Activated gamma-delta T cell treated with anti-CD3 and anti-CD28 coated beads, Interleukin-2, amount 50 U/mL, for 16 hours (primary cell): ENCODE results near the gene KLC4.
A peak's percentile ranks its signal among the peaks of the same experiment; 100 is the strongest.

Source experiments
- DNase-seq: peaks from one replicate; pipeline ENCODE4 v3.0.0-alpha.2; 2020; ENCODE audit warnings: low read depth

KLC4 gene

DNA sequence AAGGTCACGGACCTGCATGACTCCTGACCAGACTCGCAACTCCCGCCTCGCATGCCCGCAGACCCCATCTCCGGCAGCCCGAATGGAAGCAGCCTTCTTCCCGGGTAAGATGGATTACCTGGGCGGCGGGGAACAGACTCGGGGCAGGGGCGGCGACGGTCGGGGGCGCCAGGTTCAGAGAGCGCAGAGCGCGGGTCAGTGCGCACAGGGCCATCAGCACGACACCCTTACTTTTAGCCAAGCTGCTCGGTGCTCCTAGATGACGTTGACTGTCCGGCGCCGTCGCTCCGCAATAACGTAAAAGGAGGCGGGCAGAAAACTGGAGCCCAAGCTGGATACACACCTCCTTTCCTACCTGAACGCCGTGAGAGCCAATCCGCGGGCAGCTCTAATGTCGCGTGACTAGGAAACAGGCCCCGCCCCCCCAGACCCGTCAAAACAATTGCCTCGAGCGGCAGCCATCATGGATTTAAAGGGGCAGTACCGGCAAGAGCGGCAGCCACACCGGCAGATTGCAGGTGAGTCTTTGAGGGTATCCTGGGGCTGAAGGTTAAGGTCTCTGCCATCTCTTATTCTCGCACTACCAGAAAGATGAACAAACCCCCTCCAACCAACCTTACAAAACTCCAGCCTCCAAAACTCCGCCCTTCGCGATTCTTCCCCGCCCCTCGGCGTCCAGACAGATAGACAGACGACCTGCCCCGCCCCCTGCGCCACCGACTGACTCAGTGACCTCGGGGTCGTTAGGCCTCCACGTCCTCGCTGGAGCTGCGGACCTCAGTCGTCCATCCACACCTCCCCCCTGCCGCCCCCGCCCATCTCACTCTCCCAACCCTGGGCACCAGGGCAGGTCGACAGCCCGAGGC is at the start of gene KLC4, which contains the start of gene MRPL2:
Gene KLC4, plus strand, starts transcription at position 464 of the 866 bp plus-strand sequence. CDS start 1,705 bp downstream, outside the sequence.
Gene MRPL2, minus strand, starts transcription at position 267 of the 866 bp plus-strand sequence. Its CDS starts 53 bp downstream, at position 214.
- DNase-seq: peak; percentile 95

DNA sequence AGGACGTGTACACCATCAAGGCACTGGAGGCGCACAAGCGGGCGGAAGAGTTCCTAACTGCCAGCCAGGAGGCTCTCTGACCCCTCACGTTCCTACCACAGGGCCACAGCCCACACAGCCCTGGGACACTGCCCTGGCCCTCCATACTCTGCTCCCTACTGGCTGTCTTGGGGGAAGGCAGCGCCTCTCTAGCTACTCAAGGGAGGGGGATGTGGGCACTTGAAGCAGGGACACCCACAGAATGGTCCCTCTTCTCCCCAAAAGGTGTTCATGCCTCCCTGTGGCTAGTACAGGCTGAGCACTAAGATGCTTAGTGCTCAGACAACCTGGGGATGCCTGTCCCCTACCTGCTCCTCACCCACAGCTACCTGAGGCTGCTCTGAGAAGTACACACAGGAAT is 48.2 kb upstream of the KLC4 start:
- DNase-seq: no peak

DNA sequence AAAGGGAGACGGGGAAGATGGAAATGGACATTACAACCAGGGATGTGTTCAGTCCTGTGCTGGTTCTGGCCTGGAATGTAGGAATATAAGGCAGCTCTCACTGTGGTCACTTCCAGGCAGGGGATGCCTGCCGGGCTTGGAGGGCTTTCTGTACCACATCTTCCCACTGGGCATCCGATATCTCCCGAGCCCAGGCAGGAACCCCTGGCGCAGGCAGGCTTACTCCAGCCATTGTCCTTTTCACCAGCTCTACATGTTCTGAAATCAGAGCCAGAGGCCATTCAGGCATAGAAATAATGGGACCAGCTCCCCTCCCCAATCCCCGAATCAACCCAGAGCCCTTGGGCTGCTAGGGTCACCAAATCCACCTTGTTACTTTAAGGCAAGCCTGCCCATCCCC is 47.1 kb upstream of the KLC4 start:
- DNase-seq: no peak

DNA sequence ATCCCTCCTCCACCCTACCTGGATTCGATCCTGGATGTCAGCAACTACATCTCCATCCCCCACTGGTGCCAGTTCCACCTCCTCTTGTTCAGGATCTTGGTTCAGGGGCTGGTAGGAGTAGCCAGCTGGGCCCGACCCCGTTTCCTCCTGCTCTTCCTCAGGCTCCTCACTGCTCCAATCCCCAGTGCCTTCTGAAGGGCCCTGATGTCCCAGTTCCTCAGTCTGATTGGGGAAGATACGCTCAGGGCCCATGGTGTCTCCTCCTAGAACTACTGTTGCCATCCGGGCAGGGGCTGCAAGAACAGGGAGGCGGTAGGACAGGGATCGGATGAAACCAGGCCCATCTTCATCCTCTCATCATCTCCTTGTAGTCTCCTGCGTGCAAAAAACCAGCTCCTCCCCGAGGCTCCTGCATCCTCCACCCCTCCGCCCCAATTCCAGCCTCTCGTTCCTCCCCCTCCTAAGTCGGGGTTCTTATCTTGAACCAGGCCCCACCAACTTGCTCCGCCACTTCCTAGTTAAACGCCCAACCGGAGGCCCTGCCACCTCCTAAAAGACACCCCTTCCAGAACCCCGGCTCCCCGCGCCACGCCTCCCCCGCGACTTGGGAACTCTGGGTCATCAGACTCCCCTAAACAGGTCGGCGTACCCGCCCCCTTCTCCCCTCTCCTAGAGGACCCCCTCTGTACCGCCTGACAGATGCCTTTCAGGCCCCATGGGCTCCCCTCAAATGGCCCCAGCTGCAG is 46.2 kb upstream of the KLC4 start:
- DNase-seq: no peak

DNA sequence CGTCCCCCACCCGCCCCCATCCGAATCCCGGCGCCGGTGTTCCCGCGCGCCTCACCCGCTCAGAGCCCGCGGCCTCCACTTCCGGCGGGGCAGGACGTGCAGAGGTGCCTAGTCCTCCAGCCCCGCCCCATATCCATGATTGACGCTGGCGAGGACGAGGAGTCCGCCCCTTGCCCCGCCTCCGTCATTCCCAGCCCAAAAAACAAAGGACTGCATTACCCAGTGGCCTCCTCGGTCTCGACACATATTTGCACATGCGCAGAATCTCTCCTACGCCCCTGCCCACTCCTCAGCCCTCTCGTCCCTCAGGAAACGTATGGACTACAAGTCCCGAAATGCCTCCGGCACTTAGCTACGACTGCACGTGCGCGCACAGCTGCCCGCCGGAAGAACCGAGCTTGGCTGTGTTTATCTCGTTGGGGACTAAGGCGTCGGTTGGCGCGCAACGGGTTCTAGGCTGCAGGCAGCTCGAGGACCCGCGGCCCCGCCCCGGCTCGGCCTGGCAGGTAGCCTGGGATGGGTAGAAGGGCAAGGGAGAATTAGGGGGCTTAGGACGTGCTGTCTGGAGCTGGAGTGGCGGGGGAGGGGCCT is 45.5 kb upstream of the KLC4 start, which contains the start of the genes KLHDC3 and MEA1:
Gene KLHDC3, plus strand, starts transcription at position 407 of the 591 bp plus-strand sequence. CDS start 2,944 bp downstream, outside the sequence.
Gene MEA1, minus strand, starts transcription at position 104 of the 591 bp plus-strand sequence. CDS start 133 bp downstream, outside the sequence.
- DNase-seq: peak; percentile 98

DNA sequence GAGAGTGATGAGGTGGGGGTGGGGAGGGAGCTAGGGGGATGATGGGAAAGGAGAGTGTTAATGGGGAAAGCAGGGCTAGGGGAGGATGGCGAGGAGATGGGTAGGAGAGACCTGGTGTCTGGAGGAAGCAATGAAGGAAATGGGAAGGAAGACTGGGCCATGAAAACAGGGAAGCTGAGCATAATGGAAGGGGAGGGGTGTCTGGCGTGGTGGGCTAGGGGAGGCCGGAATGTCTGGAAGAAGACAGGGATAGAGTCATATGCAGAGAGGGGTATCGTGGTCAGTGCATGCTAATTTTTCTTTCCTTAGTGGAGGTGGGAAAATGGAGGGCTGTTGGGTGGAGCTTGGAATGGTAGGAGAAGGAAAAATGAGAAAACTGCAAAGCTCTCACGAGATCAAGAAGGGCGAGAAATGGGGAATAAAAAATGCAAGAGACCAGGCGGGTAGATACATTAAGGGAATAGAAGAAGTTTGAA is 45.0 kb upstream of the KLC4 start:
- DNase-seq: no peak

DNA sequence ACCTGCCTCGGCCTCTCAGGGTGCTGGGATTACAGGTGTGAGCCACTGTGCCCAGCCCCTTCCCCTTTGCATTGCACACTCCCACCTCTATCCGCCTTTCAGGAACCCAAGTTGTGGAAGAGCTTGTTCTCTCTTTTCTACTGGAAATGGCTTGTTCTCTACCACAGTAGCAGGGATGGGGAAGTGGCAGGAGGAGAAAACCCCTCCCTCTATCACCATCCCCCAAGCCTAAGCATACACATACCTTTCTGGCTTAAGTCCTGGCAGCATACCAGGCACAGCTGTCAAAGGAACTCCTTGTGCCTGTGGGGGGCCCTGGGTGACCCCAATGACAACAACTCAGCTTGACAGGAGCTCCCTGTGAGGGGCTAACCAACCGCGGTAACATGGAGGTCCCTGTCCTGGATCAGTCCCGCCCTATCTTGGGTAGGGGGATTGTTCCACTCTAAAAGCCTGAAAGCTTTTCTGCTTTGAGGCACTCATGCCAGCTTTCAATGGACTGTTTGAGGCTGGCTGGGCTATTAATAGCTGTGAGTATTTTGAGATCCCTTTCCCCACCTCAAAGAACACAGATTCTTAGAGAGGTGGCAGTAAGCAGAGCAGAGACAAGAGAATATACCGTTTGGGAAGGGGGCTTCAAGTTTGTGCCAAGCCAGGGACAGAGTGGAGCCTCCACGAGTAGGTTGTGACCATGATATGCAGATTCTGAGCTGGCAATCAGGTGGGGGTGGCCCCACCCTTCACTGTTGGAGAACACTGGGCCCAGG is 43.1 kb upstream of the KLC4 start:
- DNase-seq: no peak

DNA sequence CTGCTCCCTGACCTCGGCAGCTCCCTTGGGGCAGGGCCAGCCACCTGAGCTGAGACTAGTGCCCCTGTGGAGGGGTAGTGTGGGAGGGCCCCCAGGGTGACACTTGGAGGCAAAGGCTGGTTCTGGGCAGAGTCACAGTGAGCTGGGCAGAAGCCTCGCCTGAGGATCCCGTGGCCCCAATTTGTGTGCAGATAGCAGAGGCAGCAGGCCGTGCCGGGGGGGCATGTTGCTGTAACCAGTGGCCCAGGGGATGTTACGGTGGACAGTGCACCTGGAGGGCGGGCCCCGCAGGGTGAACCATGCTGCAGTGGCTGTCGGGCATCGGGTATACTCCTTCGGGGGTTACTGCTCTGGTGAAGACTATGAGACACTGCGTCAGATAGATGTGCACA is 42.5 kb upstream of the KLC4 start:
- no peak for DNase-seq

DNA sequence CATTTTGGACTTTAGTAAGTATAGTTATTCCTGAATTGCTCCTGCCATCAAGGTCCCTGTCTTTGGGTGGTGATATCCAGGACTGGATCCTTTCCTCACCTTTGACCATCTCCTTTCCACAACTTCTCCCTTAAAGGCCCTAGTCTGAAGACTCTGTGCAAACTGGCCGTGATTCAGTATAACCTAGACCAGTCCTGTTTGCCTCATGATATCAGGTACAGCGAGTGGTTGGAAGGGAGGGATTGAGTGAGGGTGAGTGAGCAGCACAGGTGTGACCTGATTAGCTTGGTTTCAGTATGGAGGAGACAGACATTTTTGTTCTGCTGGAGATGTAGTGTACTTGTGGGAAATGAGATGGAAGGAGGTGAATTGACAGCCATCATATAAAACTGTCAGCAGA is 40.3 kb upstream of the KLC4 start:
- no peak for DNase-seq

DNA sequence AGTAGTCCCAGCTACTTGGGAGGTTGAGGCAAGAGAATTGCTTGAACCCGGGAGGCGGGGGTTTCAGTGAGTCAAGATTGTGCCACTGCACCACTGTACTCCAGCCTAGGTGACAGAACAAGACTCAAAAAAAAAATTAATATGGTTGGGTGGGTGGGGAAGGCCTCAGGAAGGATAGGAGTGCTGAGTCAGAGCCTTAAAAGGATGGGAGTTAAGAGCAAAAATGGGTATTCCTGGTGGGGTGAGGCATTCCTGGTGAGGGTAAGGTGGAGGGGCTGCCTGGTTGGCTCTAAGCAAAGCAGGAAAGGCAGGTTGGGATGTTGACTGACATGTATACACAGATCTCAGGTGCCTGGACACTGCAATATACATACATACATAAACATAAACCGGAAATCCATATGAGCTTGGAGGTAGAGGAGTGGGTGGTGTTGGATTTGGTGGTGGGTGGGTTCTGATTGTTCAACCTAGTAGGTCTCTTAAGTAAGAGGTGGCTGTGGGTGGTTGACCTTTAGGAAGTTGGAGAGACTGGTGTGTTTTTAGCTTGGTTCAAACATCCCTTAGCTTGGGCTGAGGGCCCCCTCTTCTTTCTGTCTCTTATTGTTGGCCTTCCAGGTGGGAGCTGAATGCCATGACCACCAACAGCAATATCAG is 39.3 kb upstream of the KLC4 start:
- DNase-seq: no peak

DNA sequence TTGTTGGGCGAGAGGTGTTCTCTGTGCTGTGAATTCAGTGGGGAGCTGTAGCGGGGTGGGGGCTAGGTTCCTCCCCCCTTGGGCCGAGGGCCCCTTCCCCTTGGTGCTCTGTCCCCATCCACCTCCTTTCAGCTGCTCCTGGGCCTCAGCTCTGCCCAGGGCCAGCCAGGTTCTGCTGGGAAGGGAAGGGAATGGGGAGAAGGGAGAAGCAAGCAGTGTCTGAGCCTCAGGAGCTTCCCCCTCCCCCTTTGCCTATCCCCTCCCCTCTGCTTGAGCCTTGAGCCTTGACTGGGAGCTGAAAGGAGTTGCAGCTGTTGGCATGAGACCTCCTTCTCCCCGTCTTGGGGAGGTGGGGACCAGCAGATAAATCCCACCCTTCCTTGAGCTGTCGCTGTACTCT is 38.6 kb upstream of the KLC4 start:
- DNase-seq: no peak

DNA sequence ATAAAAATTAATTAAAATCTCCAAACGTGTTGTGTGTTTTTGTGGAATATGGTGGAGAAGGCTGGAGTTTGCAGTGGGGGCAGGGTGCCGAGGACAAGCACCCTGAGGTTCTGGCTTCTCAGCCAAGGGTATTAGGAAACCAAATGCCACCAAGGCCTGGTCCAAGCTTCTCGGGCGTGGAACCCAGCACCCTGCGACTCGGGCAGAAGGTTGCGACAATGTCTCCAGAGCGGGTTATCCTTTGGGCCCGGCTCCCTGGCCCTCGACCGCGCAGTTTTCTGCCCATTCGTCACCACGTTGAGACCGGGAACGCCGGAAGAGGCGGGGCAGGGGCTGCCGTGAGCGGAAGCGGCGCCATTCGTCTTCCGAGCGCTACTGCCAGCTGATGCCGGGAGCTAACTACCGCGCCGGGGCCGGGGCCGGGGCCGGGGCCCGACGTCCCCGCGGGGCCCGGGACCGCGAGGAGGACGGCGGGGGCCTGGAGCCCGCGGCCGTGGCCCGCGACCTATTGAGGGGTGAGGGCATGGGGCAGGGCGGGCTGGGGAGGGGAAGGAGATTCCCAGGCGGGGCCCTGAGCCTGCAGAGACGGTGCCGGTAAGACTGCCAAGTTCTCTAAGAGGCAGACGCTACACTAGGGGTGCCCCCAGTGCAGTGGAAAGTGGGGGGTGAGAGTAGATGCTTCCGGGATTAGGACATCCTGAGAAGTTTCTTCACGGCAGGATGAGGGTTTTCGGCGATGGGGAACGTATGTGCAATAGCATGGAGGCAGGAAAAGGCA is 38.0 kb upstream of the KLC4 start, which contains the start of gene RRP36:
Gene RRP36, plus strand, starts transcription at position 354 of the 778 bp plus-strand sequence. Its CDS starts 32 bp downstream, at position 386.
- DNase-seq: peak; percentile 49

DNA sequence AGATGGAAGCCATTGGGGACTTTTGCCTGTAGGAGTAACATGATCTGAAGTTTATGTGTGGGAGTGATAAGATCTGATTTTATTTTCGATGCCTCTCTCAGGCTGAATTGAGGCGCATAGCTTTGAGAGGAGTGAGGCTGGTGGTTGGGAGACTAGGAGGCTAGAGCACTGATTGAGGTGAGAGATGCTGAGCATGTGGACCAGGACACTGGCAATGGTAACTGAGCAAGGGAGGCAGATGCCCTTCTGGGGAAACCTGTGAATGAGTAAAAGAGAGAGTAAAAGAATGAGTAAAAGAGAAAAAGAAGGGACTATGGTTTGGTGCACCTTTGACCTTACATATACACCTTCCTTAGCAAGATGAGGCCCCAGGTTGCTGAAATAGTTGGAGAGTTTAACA is 35.0 kb upstream of the KLC4 start:
- DNase-seq: no peak

DNA sequence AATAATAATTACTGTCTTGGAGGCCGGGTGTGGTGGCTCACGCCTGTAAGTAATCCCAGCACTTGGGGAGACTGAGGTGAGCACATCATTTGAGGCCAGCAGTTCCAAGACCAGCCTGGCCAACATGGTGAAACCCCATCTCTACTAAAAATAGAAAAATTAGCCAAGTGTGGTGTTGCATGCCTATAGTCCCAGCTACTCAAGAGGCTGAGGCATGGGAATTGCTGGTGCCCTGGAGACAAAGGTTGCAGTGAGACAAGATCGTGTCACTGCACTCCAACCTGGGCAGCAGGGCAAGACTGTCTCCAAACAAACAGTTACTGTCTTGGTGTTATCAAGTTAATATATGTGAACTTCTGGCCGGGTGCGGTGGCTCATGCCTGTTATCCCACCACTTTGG is 33.1 kb upstream of the KLC4 start:
- no peak for DNase-seq

DNA sequence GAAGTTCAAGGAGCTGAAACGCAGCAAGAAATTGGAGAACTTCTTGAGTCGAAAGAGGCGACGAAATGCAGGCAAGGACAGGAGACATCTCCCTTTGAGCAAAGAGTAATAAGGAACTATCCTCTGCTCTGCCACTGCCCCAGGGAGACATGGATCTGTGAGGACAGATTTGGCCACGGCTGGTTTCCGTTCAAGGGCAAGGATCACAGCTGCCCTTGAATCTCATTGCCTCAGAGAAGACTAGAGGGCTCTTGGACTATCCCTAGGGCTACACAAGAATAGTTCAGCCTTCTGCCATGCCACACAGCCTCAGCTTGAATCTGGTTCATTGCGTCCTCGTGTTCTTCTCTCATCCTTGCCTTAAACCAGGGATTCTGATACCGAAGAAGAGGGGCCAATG is 30.3 kb upstream of the KLC4 start:
- DNase-seq: no peak

DNA sequence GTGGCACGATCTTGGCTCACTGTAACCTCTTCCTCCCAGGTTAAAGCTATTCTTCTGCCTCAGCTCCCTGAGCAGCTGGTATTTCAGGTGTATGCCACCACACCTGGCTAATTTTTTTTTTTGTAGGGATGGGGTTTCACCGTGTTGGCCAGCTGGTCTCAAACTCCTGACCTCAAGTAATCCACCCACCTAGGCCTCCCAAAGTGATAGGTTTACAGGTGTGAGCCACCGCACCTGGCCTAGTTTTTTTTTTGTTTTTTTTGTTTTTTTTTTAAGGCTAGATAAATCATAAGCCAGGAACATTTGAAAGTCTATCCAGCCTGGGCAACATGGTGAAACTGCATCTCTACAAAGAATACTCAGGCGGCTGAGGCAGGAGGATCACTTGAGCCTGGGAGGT is 27.1 kb upstream of the KLC4 start:
- DNase-seq: no peak

DNA sequence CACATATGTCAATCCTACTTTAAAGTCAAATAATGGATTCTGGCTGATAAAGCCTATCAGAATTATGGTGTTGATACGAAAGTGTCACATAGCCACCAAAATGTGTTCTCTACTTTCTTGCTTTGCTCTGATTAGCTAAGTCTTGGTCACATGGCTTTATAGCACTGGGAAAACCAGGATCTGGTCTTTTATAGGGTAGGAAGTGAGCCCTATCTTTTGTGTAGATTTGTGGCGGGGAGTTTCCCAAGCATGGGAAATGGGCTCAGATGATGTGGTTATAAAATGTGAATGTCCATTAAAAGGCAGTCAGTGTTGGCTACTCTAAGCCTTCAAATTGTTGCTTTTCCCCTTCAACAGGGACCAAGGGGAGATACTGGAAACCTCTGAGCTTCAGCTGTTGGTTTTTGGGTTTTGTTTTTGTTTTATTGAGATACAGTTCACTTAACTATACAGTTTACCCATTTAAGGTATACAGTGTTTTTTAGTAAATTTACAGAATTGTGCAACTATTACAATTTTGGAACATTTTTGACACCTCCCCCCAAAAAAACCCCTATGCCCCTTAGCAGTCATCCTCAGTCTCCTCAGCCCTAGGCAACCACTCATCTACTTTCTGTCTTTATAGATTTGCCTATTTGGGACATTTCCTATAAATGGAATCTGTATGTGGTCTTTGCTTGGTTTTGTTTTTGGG is 25.8 kb upstream of the KLC4 start:
- DNase-seq: no peak

DNA sequence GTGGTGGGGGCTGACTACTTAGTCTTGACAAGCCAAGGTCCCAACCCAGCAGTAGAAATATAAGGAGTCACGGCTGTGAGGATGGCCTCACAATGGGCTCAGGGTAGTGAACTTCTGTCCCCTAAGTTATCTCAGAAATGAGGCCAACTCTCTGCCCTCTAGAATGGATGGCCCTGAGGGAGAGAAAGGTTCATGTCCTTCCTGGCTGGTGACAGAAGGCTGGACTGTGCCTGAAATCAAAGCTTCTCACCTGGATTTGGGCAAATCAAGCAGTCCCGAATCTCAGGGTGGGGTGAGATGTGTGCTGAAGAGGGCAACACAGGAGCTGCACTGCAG is 25.3 kb upstream of the KLC4 start:
- no peak for DNase-seq

DNA sequence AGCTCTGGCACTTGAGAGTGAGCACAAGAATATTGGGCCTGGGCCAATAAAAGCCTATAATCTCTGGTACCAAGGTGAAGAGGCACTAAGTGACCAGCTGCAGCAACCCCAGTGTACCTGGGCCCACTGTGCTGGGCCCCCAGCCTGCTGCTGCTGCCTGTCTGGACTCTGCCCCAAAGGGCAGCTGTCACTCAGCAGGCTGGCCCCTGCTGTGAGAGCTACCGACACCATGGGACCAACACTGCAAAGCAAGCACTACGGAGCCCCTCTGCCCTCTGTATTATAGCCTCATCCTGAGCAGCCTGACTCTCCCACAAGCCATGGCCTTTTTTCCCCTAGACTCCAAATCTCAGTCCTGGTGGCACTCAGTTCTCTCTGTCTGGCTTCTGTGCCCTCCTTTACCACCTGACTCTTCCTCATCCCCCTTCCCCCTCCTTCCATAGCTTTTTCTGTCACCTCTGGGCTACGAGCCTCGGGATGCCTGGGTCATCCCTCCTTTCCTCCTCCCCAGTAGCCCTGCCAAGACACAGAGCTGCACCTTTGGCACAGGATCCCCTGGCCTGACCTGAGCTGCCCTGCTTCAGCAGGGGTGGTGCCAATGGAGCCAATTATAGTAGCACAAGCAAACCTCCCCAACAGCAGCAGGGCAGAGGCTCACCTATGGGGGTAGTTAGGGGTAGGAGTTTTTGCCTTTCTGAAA is 23.8 kb upstream of the KLC4 start:
- no peak for DNase-seq
